GM18907 (cell line): ENCODE data around the gene PPP1R1A.

ENCODE experiments used
- ATAC-seq: cut with Tn5 transposase; IDR thresholded peaks from one replicate; pipeline ENCODE4 v1.9.1; 2021; ENCODE audit warnings: mild to moderate bottlenecking, moderate library complexity; ENCODE audit not compliant: unreplicated experiment

The PPP1R1A gene

GRCh38 chr12:54603872-54604271 is 15.4 kb upstream of the PPP1R1A start:
- no peak for ATAC-seq

GRCh38 chr12:54603173-54603814 is 14.8 kb upstream of the PPP1R1A start:
- peak; percentile 94 for ATAC-seq

- ATAC-seq, result no peak
Observed at GRCh38 chr12:54602661-54603060, 14.2 kb upstream of the PPP1R1A start.

- no peak for ATAC-seq
Observed at GRCh38 chr12:54601841-54602240, 13.4 kb upstream of the PPP1R1A start.

- ATAC-seq, result no peak
Observed at GRCh38 chr12:54598970-54599369, 10.5 kb upstream of the PPP1R1A start.

GRCh38 chr12:54596526-54596946 is 8.1 kb upstream of the PPP1R1A start:
- ATAC-seq, result no peak

- ATAC-seq, result no peak
Observed at GRCh38 chr12:54595471-54595870, 7.0 kb upstream of the PPP1R1A start.

- no peak for ATAC-seq
Observed at GRCh38 chr12:54593725-54594124, 5.3 kb upstream of the PPP1R1A start.

- no peak for ATAC-seq
Observed at GRCh38 chr12:54593135-54593534, 4.7 kb upstream of the PPP1R1A start.

GRCh38 chr12:54592316-54592715 is 3.9 kb upstream of the PPP1R1A start:
- ATAC-seq, result no peak

GRCh38 chr12:54590978-54591591 is 2.6 kb upstream of the PPP1R1A start:
- ATAC-seq, result no peak

GRCh38 chr12:54589964-54590363 is 1.5 kb upstream of the PPP1R1A start:
- no peak for ATAC-seq

GRCh38 chr12:54588890-54589267 is 420 bp upstream of the PPP1R1A start:
- ATAC-seq, result no peak

- no peak for ATAC-seq
Observed at GRCh38 chr12:54587315-54587873, 1.1 kb downstream of the PPP1R1A start.

GRCh38 chr12:54586620-54587019 is 1.8 kb downstream of the PPP1R1A start:
- no peak for ATAC-seq

GRCh38 chr12:54585243-54585642 is 3.2 kb downstream of the PPP1R1A start:
- ATAC-seq, result no peak

GRCh38 chr12:54584128-54584527 is 4.3 kb downstream of the PPP1R1A start:
- no peak for ATAC-seq

GRCh38 chr12:54583726-54584125 is 4.7 kb downstream of the PPP1R1A start:
- ATAC-seq, result no peak

GRCh38 chr12:54581412-54581811 is 7.0 kb downstream of the PPP1R1A start:
- ATAC-seq, result no peak

- ATAC-seq, result peak; percentile 98
Observed at GRCh38 chr12:54579696-54580333, 8.6 kb downstream of the PPP1R1A start.

GRCh38 chr12:54579258-54579657 is 9.2 kb downstream of the PPP1R1A start:
- no peak for ATAC-seq

GRCh38 chr12:54578778-54579177 is 9.7 kb downstream of the PPP1R1A start:
- no peak for ATAC-seq
